ENCODE results near the gene PRPF19.

DNA sequence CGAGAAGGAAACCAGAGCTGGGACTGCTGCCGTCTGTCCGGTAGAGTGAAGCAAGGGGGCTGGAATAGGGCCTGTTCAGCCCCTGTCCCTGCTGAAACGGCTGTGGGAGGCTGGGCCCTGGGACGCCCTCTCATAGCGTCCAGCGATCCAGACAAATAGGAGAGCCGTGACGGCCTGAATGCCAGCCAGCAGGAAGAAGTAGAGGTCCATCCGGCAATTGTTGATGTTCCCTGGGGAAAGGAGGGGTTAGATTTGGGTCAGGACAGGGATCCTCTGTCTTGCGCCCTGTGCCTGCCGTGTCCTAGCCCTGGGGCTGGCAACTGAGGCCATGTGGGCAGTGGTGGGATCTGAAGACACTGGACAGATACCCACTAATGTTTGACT, 30.8 kb upstream of the PRPF19 start:
- TF ChIP-seq, protein P1, sequence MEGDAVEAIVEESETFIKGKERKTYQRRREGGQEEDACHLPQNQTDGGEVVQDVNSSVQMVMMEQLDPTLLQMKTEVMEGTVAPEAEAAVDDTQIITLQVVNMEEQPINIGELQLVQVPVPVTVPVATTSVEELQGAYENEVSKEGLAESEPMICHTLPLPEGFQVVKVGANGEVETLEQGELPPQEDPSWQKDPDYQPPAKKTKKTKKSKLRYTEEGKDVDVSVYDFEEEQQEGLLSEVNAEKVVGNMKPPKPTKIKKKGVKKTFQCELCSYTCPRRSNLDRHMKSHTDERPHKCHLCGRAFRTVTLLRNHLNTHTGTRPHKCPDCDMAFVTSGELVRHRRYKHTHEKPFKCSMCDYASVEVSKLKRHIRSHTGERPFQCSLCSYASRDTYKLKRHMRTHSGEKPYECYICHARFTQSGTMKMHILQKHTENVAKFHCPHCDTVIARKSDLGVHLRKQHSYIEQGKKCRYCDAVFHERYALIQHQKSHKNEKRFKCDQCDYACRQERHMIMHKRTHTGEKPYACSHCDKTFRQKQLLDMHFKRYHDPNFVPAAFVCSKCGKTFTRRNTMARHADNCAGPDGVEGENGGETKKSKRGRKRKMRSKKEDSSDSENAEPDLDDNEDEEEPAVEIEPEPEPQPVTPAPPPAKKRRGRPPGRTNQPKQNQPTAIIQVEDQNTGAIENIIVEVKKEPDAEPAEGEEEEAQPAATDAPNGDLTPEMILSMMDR (conservative IDR thresholded peaks at IDR 0.05; ENCODE audit: low read length) = no peak
- no peak for TF ChIP-seq EZH2phosphoT487 (IDR thresholded peaks at IDR 0.05; ENCODE audit: borderline replicate concordance, low read depth, low read length)

All from OCI-LY7 (cell line).